Colonic mucosa (tissue), 4 donors: ENCODE data around the gene MAP3K5. TPM values are rescaled to one million over a fixed set of nuclear protein-coding genes. Genes with fewer than 3 reads are reported as not detected.

Experiments used
- DNase-seq: peaks from one replicate; pipeline ENCODE4 v3.0.0-alpha.2; 2020
- H3K27ac ChIP-seq: fragments of 200-600 bp; one replicate; pipeline ENCODE4 v1.8.0; 2021
- H3K27me3 ChIP-seq: fragments of 200-600 bp; one replicate; pipeline ENCODE4 v1.8.0; 2021
- H3K36me3 ChIP-seq: fragments of 200-600 bp; one replicate; pipeline ENCODE4 v1.8.0; 2021
- H3K4me1 ChIP-seq: fragments of 200-600 bp; one replicate; pipeline ENCODE4 v1.8.0; 2021; ENCODE audit warnings: mild to moderate bottlenecking
- H3K4me3 ChIP-seq: fragments of 200-600 bp; one replicate; pipeline ENCODE4 v1.8.0; 2021
- H3K9ac ChIP-seq, 2 donors: one replicate each; pipeline ENCODE4 v1.7.0; 2013; ENCODE audit warnings: control low read depth in 2 of 2, low read depth in 2 of 2, low read length in 2 of 2
- H3K9me3 ChIP-seq: fragments of 200-600 bp; one replicate; pipeline ENCODE4 v1.8.0; 2021
- CTCF ChIP-seq: fragments of 200-600 bp; IDR thresholded peaks from one replicate; pipeline ENCODE4 v1.8.0; 2022; ENCODE audit warnings: antibody characterized with exemption, mild to moderate bottlenecking
- intact Hi-C: fragments of 100-400 bp; cut with DNase I; formaldehyde crosslinking; loops from one replicate; pipeline ENCODE4 v1.14.1; 2022
- total RNA-seq, 2 donors: library from RNA; stranded (reverse); fragmentation: NEBNext Ultra II Directional in 1 of 2; extraction: Animal tissue kit (Norgen Biotek cat#: 25700) in 1 of 2; gene quantifications; one replicate each; pipeline ENCODE4 v1.2.1, GENCODE V29; 2021
- donor health status: healthy.
- donor health status: DM: no; HTN: no; CAD: no.
- donor health status: DM: no; HTN: no; CAD: no.

Gene MAP3K5
- total RNA-seq, 2 donors from 2014 or later = 15.3 to 17.1 TPM

- peaks cover 17% of the 10 kb centered on the region for H3K4me1 ChIP-seq
- H3K27me3 ChIP-seq = no peaks in the 10 kb centered on the region
- no peaks in the 10 kb centered on the region for H3K9me3 ChIP-seq
- H3K9ac ChIP-seq = no peak overlapping the region
- intact Hi-C loops = no loop called here
- H3K27ac ChIP-seq = peak overlapping the region; percentile 75
- H3K4me3 ChIP-seq = no peak overlapping the region
- DNase-seq = no peak
- TF ChIP-seq CTCF = no peak
- no peaks in the 10 kb centered on the region for H3K36me3 ChIP-seq
Measured at GRCh38 chr6:136611133-136611532, 181.1 kb downstream of the MAP3K5 start.

GRCh38 chr6:136609873-136610706, 182.2 kb downstream of the MAP3K5 start:
- H3K4me3 ChIP-seq = no peak overlapping the region
- no peak for TF ChIP-seq CTCF
- intact Hi-C loops = no loop called here
- H3K9me3 ChIP-seq = no peaks in the 10 kb centered on the region
- peak overlapping the region; percentile 75 for H3K27ac ChIP-seq
- peaks cover 17% of the 10 kb centered on the region for H3K4me1 ChIP-seq
- DNase-seq = peak; percentile 82
- no peaks in the 10 kb centered on the region for H3K36me3 ChIP-seq
- no peaks in the 10 kb centered on the region for H3K27me3 ChIP-seq
- H3K9ac ChIP-seq = no peak overlapping the region

- Histone ChIP-seq H3K27ac (peak overlapping the region; percentile 75), H3K4me3 (no peak overlapping the region), H3K9me3 (no peaks in the 10 kb centered on the region), H3K27me3 (no peaks in the 10 kb centered on the region), H3K4me1 (peaks cover 17% of the 10 kb centered on the region), H3K36me3 (no peaks in the 10 kb centered on the region), H3K9ac (no peak overlapping the region)
- no peak for DNase-seq
- TF ChIP-seq CTCF = no peak
- intact Hi-C loops = no loop called here
Measured at GRCh38 chr6:136608991-136609390, 183.3 kb downstream of the MAP3K5 start.

- peak; percentile 94 for DNase-seq
- H3K27ac ChIP-seq = peak overlapping the region; percentile 28
Measured at GRCh38 chr6:136607932-136608772, 184.1 kb downstream of the MAP3K5 start.

More at GRCh38 chr6:136607932-136608772, 184.1 kb downstream of the MAP3K5 start:
- no peaks in the 10 kb centered on the region for H3K9me3 ChIP-seq
- no peaks in the 10 kb centered on the region for H3K27me3 ChIP-seq
- peaks cover 17% of the 10 kb centered on the region for H3K4me1 ChIP-seq
- intact Hi-C loops = no loop called here
- TF ChIP-seq CTCF = peak; percentile 60
- H3K9ac ChIP-seq = no peak overlapping the region
- H3K36me3 ChIP-seq = no peaks in the 10 kb centered on the region
- H3K4me3 ChIP-seq = no peak overlapping the region
